Kasumi-1 (cell line): ENCODE measurements around the gene NEDD1.

Experiments used
- DNase-seq, 2 experiments: peaks; one replicate each; lab custom pipeline; 2025; lab: John Stamatoyannopoulos, UW

The NEDD1 gene

GRCh38 chr12:96901175-96901574, 5.9 kb upstream of the NEDD1 start:
- no peak for DNase-seq

- peak in 1 of 2 experiments; percentile 16 for DNase-seq
Measured at GRCh38 chr12:96902076-96902475, 5.0 kb upstream of the NEDD1 start.

- no peak for DNase-seq
Measured at GRCh38 chr12:96906498-96906848, 584 bp upstream of the NEDD1 start.

GRCh38 chr12:96907671-96908422, 790 bp downstream of the NEDD1 start:
- DNase-seq: peak; percentile 24 to 36

DNA sequence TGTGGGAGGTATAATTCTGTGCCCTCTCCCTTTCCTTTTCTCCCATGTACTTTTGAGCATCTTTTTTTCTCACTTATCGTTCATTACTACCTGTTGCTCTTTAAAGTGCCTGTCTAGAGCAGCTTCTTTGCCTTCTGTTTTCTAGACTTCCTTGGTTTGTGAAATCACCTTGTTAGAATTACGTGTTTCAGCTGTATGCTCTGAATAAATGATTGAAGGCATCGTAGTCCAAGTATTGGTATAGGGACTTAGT, 1.3 kb downstream of the NEDD1 start:
- DNase-seq: no peak

- DNase-seq: no peak
Measured at GRCh38 chr12:96912261-96912660, 5.2 kb downstream of the NEDD1 start.

- no peak for DNase-seq
Measured at GRCh38 chr12:96912943-96913342, 5.9 kb downstream of the NEDD1 start.

- DNase-seq: no peak
Measured at GRCh38 chr12:96919510-96920210, 12.6 kb downstream of the NEDD1 start.

GRCh38 chr12:96948782-96949181, 41.7 kb downstream of the NEDD1 start:
- no peak for DNase-seq

DNA sequence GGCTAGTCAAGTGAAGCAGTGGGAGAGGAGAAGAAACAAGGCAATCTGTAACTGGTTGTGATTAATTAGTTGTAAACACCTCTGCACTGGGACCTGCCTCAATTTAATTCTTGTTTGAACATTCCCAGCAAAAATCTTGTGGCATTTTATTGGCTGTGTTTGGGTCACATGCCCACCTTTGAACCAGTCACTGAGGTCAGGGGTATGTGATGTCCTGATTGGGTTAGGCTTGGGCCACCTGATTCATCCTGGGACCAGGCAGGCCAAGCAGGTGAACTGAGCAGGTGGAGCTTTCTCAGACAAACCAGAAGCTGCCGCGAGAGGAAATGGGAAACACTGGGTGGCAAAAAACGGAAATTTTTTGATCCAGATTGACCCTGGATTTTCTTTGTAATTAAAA, 72.5 kb downstream of the NEDD1 start:
- no peak for DNase-seq

GRCh38 chr12:96980991-96981414, 73.9 kb downstream of the NEDD1 start:
- no peak for DNase-seq

GRCh38 chr12:96981911-96982310, 74.9 kb downstream of the NEDD1 start:
- DNase-seq: no peak

DNA sequence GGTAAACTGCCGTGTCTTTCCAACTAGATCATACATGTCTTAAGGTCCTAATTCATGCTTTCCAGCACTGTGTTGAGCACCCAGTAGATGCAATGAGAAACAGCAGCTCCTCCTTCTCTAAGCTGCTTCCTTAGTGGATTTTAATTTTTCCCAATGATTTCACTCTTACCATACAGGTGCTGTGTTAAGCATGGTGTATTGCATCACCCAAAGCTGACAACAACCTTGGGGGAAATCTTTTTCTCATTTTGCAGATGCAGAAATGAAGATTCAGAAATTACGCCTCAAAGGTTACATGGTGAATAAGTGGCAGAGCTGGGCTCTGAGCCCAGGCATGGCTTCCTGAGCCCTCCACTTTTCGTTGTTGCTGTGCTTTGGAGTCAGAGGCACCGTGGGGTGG, 75.6 kb downstream of the NEDD1 start:
- no peak for DNase-seq

DNA sequence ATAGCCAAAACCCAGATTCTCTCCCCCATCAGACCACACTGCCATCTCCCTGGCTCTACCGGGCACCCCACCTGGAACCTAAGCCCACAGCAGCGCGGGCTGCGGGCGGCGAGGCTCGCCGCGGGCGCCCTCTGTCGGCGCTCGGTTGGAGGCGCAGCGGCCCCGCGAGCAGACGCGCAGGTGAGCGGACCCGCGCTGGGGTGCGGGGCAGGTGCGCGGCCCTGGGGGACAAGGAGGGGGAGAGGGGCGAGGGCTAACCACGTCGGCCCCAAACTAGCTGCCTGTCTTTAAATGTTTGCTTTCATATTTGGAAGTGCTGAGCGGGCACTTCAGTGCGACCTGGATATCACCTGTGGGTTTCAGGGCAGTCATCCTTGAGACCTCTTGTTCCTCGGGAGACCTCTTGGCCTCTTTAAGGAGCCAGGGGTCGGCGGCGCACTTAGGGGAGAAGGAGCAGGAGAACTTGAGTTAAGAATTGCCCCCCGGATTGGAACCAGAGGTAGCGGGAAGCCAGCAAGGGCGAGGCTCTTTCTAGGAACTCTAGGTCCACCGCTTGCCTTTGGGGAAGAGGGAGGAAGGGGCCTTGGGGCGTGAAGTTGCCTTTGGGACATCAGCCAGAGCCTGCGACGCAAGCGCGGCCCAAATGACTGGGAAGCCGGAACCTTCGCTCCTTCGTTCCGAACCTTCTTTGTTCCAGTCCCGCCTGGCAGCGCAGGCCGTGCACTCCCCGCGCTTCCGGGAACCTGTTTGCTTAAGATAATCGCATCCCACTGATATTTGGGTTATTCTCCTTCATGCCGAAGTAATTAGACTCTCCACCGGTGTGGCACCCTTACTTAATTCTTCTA, 78.7 kb downstream of the NEDD1 start:
- DNase-seq: no peak

GRCh38 chr12:96986883-96987523, 79.9 kb downstream of the NEDD1 start:
- DNase-seq: peak; percentile 44 to 50

DNA sequence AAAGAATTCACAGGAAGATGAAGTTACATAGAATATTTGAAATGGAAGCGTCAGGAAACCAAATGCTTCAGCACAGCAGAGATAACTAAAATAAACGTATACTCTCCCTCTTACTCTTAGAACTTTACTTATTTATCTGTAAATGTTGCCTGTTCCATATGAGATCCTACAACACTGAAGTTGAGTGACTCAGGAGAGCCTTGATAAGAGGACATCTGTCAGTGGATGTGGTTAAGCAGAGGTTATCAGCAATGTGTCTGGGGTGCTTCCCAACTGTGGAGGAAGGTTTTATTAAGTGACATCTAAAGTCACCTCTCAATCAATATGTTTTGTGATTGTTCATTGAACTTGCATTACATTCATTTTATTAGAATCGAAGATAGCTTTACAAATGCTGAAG, 81.9 kb downstream of the NEDD1 start:
- no peak for DNase-seq

DNA sequence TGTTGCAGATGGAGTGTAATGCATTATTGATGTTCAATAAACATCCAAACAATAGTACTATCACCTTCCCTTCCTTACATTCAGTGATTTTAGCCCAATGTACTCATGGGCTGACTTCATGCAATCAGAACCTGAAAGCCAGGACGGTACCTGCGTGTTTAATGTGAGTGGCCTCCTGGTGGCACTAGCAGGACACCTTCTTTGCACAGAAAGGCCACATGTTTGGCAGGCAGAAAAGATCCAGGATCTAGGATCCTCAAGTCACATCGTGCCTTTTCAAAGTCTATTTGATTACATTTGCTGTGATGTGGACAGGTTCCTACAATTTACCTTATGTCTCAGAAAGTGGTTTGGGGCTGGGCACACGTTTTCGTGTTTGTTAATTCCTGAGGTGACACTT, 82.9 kb downstream of the NEDD1 start:
- DNase-seq: peak; percentile 11 to 21

DNA sequence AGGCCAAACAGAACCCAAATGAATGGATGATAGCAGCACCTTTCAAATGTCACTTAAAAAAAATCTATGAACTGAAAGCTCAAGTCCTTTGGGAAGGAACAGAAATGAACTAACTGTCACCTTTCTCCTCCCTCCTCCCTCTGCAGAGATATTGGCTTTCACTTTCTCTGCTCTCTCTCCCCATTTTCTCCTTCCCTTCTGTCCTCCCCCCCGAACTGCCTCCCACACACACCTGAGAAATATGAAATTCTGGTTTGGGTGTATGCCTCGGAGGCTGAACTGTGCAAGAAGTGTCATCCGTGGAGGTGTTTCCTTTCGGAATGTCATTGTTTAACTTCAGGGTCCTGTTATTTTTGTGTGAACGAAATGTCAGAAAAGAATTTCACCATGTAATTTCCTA, 87.8 kb downstream of the NEDD1 start:
- no peak for DNase-seq

DNA sequence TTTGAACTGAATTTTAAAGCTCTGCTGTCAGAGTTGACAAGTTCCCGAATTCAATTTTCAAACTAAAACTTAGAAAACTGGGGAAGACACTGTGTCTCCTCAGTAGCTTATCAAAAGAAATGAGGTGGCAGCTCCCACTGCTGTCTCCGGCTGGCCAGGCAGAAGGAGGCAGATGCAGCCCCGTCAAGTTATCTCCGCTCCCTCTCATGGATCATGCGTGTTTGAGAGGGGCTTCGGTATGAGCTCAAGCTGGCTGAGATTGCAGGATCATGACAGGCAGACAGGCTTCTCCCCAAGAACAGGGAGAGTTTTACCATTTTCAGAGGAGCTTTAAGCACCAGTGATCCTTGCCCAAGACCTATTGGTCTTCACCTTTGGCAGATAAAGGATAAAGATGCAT, 88.8 kb downstream of the NEDD1 start:
- no peak for DNase-seq

DNA sequence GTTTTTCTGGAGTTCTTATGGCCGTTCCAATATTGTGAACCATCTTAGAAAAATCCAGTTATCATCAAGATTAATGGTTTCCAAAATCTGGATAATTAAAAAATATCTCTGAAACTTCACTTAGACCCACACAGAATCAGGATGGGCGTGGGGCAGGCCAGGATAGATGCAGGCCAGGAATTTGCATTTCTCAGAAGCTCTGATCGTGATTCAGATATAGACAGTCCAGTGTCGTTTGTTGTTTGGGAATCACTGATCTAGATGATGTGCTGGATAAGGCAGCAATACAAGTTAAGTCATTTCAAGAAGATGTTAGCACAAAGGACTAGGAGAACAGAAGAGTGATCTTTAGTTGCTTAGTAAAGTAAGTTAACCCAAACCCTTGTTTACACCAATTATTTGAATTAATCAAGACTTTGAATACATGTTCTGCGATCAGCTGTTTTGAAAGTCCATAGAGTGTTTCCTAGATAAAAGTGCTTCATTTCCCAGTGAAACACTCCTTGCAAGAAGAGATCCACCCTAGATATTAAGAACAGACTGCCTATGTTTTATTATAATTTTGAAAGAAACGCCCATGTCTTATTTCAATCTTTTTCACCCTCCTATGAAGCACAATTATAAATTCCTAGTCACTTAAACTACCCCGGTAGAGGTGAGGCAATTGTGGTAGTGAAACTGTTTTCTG, 90.9 kb downstream of the NEDD1 start:
- no peak for DNase-seq

DNA sequence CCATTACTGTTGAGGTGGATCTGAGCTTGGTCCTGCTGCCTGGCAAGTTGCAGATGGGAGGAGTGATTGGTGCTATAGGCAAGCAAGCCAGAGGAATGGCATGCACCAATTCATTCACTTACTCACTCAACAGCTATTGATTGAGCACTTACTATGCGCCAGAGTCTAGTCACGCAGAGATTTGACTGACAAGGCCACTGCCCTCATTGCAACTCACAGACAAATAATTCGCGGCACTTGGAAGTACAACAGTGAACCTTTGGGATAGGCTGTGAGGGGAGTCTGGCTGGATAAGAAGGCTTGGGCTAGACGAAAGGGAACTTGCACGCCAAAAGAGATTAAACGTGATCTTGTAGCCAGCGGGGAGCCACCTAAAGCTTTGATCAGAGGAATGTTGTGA, 96.2 kb downstream of the NEDD1 start:
- DNase-seq: no peak
